ENCODE measurements around the gene CFD. TPM values are rescaled to one million over a fixed set of nuclear protein-coding genes. Genes with fewer than 3 reads are reported as not detected.

Gene CFD
- 0.94 and 1.8 TPM in 2 replicates for total RNA-seq

GRCh38 chr19:858868-859843 is at the start of gene CFD:
TSS of gene CFD (plus strand) at chr19:859664. CDS start at chr19:859690, 26 bp downstream.
- DNase-seq (ENCODE audit: low spot score), result no peak
- Mint-ChIP-seq H3K4me1 (ENCODE audit: low read depth) (peaks cover 9% of the 10 kb centered on the region), H3K4me3 (ENCODE audit: low read depth) (peak within 1 kb of the TSS; percentile 13), H3K27me3 (ENCODE audit: low read depth) (peaks cover 6% of the 10 kb centered on the region), H3K27ac (no peak within 1 kb of the TSS), H3K9me3 (no peaks in the 10 kb centered on the region), H3K36me3 (ENCODE audit: low read depth) (no peaks in the 10 kb centered on the region)
- intact Hi-C loops (cut with micrococcal nuclease), result no loop called here

DNA sequence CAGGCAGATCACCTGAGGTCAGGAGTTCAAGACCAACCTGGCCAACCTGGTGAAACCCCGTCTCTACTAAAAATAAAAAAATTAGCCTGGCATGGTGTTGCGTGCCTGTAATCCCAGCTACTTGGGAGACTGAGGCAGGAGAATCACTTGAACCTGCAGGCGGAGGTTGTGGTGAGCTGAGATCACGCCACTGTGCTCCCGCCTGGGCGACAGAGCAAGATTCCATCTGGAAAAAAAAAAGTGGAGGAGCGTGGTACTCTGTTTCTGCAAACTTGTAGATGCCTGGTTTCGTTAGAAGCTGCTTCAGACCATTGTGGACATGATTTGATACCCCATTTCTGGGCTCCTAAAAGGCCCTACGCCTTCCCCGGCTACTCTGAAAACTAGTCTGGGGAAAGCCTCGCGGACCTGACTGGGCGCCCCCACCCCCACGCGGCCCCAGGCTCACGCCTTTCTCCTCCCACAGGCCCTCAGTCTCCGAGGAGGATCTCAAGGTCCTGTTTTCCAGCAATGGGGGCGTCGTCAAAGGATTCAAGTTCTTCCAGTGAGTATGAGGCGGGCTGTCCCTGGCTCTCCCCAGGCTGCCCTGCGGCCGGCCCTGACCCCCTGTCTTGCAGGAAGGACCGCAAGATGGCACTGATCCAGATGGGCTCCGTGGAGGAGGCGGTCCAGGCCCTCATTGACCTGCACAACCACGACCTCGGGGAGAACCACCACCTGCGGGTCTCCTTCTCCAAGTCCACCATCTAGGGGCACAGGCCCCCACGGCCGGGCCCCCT is 49.2 kb upstream of the CFD start:
- no peak overlapping the region for H3K27ac Mint-ChIP-seq
- intact Hi-C loops (cut with micrococcal nuclease), result no loop called here
- peaks cover 2% of the 10 kb centered on the region for H3K4me1 Mint-ChIP-seq (ENCODE audit: low read depth)
- no peaks in the 10 kb centered on the region for H3K27me3 Mint-ChIP-seq (ENCODE audit: low read depth)
- H3K4me3 Mint-ChIP-seq (ENCODE audit: low read depth), result no peak overlapping the region
- no peak for DNase-seq (ENCODE audit: low spot score)
- peaks cover 58% of the 10 kb centered on the region for H3K36me3 Mint-ChIP-seq (ENCODE audit: low read depth)
- no peaks in the 10 kb centered on the region for H3K9me3 Mint-ChIP-seq

- DNase-seq (ENCODE audit: low spot score), result no peak
- Mint-ChIP-seq H3K27ac (no peak overlapping the region), H3K27me3 (ENCODE audit: low read depth) (no peaks in the 10 kb centered on the region), H3K36me3 (ENCODE audit: low read depth) (peaks cover 59% of the 10 kb centered on the region), H3K4me3 (ENCODE audit: low read depth) (no peak overlapping the region), H3K4me1 (ENCODE audit: low read depth) (peaks cover 2% of the 10 kb centered on the region), H3K9me3 (no peaks in the 10 kb centered on the region)
- intact Hi-C loops (cut with micrococcal nuclease), result no loop called here
These were observed 48.5 kb upstream of the CFD start for GRCh38 chr19:810883-811489.

- Mint-ChIP-seq H3K36me3 (ENCODE audit: low read depth) (peaks cover 63% of the 10 kb centered on the region), H3K27ac (no peak overlapping the region)
- intact Hi-C loops (cut with micrococcal nuclease), result no loop called here
These were observed 47.9 kb upstream of the CFD start for GRCh38 chr19:811506-812048.

DNA sequence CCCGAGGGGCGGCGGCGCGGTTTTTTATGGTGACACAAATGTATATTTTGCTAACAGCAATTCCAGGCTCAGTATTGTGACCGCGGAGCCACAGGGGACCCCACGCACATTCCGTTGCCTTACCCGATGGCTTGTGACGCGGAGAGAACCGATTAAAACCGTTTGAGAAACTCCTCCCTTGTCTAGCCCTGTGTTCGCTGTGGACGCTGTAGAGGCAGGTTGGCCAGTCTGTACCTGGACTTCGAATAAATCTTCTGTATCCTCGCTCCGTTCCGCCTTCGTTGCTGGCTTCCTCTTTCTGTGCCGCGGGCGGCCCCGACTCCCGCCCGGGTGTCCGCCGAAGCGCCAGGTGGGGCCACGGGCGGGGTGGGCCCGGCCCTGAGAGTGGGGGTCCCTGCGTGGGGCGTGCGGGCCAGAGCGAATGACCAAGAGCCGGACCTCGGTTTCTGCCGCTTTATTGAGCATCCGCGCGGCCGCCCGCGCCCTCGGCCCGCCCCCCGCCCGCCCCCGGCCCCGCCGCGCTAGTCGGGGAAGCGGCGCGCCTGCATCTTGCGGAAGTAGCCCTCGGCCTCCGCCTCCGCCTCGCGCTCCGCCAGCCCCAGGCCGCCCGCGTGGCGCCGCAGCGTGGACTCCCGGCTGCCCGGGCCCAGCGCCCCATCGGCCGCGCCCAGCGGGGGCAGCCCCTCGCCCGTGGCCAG is 47.3 kb upstream of the CFD start:
- DNase-seq (ENCODE audit: low spot score), result no peak
- H3K9me3 Mint-ChIP-seq, result peaks cover 5% of the 10 kb centered on the region
- peaks cover 63% of the 10 kb centered on the region for H3K36me3 Mint-ChIP-seq (ENCODE audit: low read depth)
- intact Hi-C loops (cut with micrococcal nuclease), result no loop called here
- H3K4me1 Mint-ChIP-seq (ENCODE audit: low read depth), result peaks cover 2% of the 10 kb centered on the region
- H3K27ac Mint-ChIP-seq, result no peak overlapping the region
- no peaks in the 10 kb centered on the region for H3K27me3 Mint-ChIP-seq (ENCODE audit: low read depth)
- no peak overlapping the region for H3K4me3 Mint-ChIP-seq (ENCODE audit: low read depth)

More at GRCh38 chr19:811506-812048, 47.9 kb upstream of the CFD start:
- peaks cover 4% of the 10 kb centered on the region for H3K9me3 Mint-ChIP-seq
- no peak for DNase-seq (ENCODE audit: low spot score)
- peaks cover 2% of the 10 kb centered on the region for H3K4me1 Mint-ChIP-seq (ENCODE audit: low read depth)
- H3K4me3 Mint-ChIP-seq (ENCODE audit: low read depth), result no peak overlapping the region
- no peaks in the 10 kb centered on the region for H3K27me3 Mint-ChIP-seq (ENCODE audit: low read depth)

DNA sequence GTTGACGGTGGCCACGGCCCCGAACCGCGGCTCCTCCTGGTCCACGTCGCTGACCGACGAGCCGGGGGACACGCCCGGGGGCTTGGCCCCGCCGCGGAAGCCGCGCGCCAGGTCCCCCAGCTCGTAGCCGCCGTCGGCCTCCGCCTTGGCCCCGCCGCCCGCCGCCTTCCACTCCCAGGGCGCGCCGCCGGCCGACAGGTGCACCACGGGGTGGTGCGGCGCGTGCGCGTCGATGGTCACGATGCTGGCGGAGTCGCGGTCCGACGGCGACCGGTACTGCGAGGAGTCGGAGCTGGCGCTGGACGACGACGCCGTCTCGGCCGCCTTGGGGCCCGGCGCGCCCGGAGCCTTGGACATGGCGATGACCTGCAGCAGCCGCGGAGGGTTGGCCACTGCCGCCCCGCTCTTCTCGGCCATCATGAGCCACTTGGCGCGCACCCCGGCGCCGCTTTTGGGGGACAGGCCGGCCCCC is 46.7 kb upstream of the CFD start:
- H3K4me1 Mint-ChIP-seq (ENCODE audit: low read depth), result no peaks in the 10 kb centered on the region
- peaks cover 57% of the 10 kb centered on the region for H3K36me3 Mint-ChIP-seq (ENCODE audit: low read depth)
- no peak for DNase-seq (ENCODE audit: low spot score)
- intact Hi-C loops (cut with micrococcal nuclease), result no loop called here
- peaks cover 5% of the 10 kb centered on the region for H3K9me3 Mint-ChIP-seq
- no peaks in the 10 kb centered on the region for H3K27me3 Mint-ChIP-seq (ENCODE audit: low read depth)
- H3K27ac Mint-ChIP-seq, result no peak overlapping the region
- no peak overlapping the region for H3K4me3 Mint-ChIP-seq (ENCODE audit: low read depth)

GRCh38 chr19:813219-814151 is 46.0 kb upstream of the CFD start:
- no peak overlapping the region for H3K4me3 Mint-ChIP-seq (ENCODE audit: low read depth)
- intact Hi-C loops (cut with micrococcal nuclease), result no loop called here
- no peaks in the 10 kb centered on the region for H3K4me1 Mint-ChIP-seq (ENCODE audit: low read depth)
- peaks cover 5% of the 10 kb centered on the region for H3K9me3 Mint-ChIP-seq
- H3K27ac Mint-ChIP-seq, result no peak overlapping the region
- DNase-seq (ENCODE audit: low spot score), result no peak
- H3K27me3 Mint-ChIP-seq (ENCODE audit: low read depth), result no peaks in the 10 kb centered on the region
- peaks cover 54% of the 10 kb centered on the region for H3K36me3 Mint-ChIP-seq (ENCODE audit: low read depth)

GRCh38 chr19:814152-815078 is 45.0 kb upstream of the CFD start:
- no peak for DNase-seq (ENCODE audit: low spot score)
- intact Hi-C loops (cut with micrococcal nuclease), result no loop called here
- peaks cover 5% of the 10 kb centered on the region for H3K9me3 Mint-ChIP-seq
- H3K4me3 Mint-ChIP-seq (ENCODE audit: low read depth), result no peak overlapping the region
- no peaks in the 10 kb centered on the region for H3K27me3 Mint-ChIP-seq (ENCODE audit: low read depth)
- no peaks in the 10 kb centered on the region for H3K4me1 Mint-ChIP-seq (ENCODE audit: low read depth)
- no peak overlapping the region for H3K27ac Mint-ChIP-seq
- peaks cover 51% of the 10 kb centered on the region for H3K36me3 Mint-ChIP-seq (ENCODE audit: low read depth)

- Mint-ChIP-seq H3K4me3 (ENCODE audit: low read depth) (no peak overlapping the region), H3K4me1 (ENCODE audit: low read depth) (no peaks in the 10 kb centered on the region), H3K27ac (no peak overlapping the region), H3K9me3 (peaks cover 5% of the 10 kb centered on the region), H3K36me3 (ENCODE audit: low read depth) (peaks cover 43% of the 10 kb centered on the region), H3K27me3 (ENCODE audit: low read depth) (peaks cover 2% of the 10 kb centered on the region)
- DNase-seq (ENCODE audit: low spot score), result no peak
- intact Hi-C loops (cut with micrococcal nuclease), result no loop called here
These were observed 44.2 kb upstream of the CFD start for GRCh38 chr19:815079-815774.

- intact Hi-C loops (cut with micrococcal nuclease), result no loop called here
- Mint-ChIP-seq H3K27me3 (ENCODE audit: low read depth) (peaks cover 2% of the 10 kb centered on the region), H3K36me3 (ENCODE audit: low read depth) (peaks cover 38% of the 10 kb centered on the region), H3K9me3 (peaks cover 5% of the 10 kb centered on the region), H3K27ac (no peak overlapping the region), H3K4me3 (ENCODE audit: low read depth) (no peak overlapping the region), H3K4me1 (ENCODE audit: low read depth) (no peaks in the 10 kb centered on the region)
- DNase-seq (ENCODE audit: low spot score), result no peak
These were observed 43.5 kb upstream of the CFD start for GRCh38 chr19:815775-816499.
